ENCODE results near the gene LHFPL3.
A peak's percentile ranks its signal among the peaks of the same experiment; 100 is the strongest.
"Not testable (repeated sequence)": the region's sequence is repeated elsewhere in the genome, so short reads cannot be mapped to it uniquely, and the experiment has no call there.

The LHFPL3 gene

GRCh38 chr7:104898434-104898833 is 570.0 kb downstream of the LHFPL3 start:
- no peak for DNase-seq (ENCODE audit: low read depth)

DNA sequence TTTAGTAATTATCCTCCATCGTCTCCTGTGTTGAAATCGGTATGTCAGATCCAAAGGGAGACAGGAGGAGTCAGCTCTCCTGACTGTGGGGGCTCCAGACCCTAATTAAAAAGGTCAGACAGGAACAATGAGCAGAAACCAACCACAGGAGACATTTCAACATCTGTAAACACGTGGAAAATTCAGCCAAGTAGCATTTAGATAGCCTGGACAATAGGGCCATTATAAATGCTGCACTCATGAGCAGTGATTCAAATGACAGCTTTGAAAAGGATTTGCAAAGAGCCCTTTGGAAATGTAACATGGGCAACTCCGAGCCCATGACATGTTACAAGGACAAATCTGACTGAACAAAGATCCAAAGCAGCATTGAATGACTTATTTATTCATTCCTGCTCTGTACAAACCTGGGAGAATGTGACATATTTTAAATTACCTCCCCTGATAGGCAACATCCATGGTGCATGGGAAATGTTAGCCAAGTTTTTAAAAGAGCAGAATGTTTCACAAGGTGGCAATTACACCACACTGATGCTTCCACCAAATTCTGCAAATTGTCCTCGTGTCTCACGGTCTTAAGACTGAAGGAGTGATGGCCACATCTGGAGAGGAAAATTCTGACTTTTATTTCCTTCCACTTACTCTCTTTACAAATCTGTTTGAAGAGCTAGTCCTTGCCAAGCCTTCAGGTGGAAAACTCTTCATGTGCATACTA is 572.3 kb downstream of the LHFPL3 start:
- DNase-seq (ENCODE audit: low read depth), result no peak

- no peak for DNase-seq (ENCODE audit: low read depth)
These were observed 572.8 kb downstream of the LHFPL3 start for GRCh38 chr7:104901240-104901619.

- no peak for DNase-seq (ENCODE audit: low read depth)
These were observed 573.8 kb downstream of the LHFPL3 start for GRCh38 chr7:104902183-104902582.

DNA sequence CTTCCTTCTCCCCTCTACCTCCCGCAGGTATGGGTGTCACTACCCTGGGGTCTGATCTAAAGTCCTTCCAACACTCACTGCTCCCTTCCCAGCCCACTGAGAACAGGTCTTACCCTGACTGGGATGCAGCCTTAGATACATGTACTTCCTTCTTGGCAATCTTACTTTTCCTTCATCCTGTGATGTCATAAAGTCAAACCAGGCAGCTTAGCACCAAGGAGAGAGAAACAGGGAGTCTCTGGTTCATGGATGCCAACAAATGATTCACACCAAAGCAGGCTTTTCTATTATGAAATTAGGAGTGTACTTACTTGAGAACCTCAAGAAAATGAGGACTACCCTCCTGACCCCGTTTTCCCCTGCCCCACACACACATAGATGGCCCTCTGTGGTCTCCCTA is 574.6 kb downstream of the LHFPL3 start:
- peak; percentile 70 for DNase-seq (ENCODE audit: low read depth)

DNA sequence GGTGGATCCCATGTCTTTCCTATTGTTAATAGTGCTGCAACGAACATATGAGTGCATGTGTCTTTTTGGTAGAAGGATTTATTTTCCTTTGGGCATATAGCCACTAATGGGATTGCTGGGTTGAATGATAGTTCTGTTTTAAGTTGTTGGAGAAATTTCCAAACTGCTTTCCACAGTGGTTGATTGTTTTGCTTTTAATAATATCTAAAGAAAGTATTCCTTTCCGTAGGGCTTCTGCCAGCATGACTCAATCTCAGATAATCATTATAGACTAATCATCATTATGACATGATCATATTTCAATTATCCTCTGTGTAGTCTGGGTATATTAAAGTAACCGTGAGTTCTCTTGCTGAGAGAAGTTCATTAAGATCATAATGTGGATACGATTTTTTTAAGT is 575.4 kb downstream of the LHFPL3 start:
- DNase-seq (ENCODE audit: low read depth), result no peak

- no peak for DNase-seq (ENCODE audit: low read depth)
These were observed 577.6 kb downstream of the LHFPL3 start for GRCh38 chr7:104906032-104906431.

DNA sequence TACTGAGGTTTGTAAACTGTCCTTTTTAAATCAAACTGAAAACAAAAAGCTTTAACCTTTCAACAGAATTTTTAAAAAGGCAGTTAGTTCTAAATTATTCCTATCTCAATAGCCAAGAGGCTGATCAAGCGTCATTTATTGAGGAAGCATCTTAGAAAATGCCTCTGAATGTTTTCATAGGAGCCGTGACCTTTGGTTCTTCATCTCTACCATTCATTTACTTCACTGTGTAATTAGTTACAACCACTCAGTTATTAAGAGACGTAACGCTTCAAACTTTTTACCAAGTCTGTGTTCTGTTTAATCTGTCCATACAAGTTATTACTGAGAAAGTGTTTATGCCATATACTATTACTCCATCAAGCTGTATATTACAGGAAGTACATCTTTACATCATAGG is 578.2 kb downstream of the LHFPL3 start:
- no peak for DNase-seq (ENCODE audit: low read depth)

- no peak for DNase-seq (ENCODE audit: low read depth)
These were observed 580.2 kb downstream of the LHFPL3 start for GRCh38 chr7:104908636-104909035.

DNA sequence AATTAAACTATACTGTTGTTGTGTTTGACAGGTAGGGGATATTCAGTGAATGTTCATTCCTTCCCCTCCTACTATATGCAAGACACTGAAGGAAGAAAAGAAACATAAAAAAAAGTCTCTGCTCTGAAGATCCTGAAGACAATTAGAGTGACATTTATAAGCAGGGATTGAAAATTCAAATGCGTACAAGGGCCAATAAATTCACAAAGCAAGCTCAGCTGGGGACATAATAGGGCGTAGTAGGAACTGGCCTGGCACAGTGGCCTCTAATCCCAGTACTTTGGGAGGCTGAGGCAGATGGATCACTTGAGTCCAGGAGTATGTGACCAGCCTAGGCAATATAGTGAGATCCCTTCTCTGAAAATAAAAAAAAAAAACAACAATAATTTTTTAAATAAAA is 580.7 kb downstream of the LHFPL3 start:
- no peak for DNase-seq (ENCODE audit: low read depth)

DNA sequence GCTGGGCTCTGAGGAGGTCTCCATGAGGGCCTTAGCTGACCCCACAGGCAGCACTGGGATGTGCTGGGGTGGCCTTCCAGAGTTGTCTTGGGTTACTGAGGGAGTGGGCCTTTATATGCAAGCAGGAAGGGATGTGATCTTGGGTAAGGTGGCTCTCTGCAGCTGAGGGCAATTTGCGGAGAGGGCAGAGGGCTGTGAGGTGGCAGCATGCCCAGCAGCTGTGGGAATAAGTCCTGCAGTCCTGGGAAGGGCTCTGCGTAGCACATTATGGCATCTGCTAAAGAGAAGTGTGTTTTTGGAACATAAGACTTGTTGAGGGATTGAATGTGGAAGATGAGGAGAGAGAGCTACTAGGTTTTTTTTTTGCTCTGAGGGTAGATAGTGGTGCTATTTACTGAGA is 586.0 kb downstream of the LHFPL3 start:
- no peak for DNase-seq (ENCODE audit: low read depth)

DNA sequence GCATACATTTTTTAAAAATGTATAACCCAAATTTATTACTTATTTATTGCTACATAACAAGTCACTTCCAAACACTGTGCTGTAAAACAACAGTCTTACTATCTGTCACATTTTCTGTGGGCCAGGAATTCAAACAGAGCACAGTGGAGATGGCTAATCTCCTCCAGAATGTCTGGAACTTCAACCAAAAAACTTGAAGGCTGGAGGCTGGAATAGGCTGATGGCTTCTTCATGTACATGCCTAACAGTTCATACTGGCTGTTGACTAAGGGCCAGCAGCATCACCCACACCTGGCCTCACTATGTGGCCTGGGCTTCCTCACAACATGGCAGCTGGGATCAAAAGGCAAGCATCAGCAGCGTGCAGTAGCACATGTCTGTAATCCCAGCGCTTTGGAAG is 593.2 kb downstream of the LHFPL3 start:
- DNase-seq (ENCODE audit: low read depth), result no peak

DNA sequence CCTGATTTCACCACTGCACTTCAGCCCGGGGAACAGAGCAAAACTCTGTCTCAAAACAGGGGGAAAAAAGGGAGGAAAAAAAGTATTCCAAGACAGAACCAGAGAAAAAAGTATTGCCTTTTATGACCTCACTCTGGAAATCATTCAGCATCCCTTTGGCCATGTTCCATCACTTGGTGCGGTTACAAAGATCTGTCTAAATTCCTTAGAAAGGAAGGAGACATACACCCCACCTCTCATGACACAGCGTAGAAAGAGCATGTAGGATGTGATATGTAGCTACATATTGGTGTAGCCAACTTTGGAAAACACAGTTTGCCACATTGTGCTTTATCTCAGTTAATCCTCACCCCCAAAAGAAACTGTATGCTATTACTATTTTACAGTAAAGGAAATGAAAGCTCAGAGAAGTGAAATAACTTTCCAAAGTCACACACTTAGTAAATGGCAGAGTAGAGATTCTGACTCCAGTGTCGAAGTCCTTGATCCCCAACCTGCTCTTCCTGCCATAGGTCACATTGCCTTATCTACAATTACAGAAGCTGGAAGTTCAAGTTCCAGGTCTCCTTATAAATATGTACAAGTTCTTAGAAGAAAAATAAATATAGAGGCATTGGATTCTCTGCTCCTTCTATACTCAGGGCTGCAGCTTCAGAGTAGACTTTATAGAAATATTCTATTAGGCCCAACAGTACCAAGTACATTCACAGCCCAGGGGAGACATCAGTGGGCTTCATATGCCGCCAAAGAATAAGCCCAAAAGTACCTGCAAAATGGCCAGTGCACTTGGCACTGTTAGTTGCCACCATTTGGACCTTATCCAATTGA is 594.0 kb downstream of the LHFPL3 start:
- peak; percentile 14 for DNase-seq (ENCODE audit: low read depth)

DNA sequence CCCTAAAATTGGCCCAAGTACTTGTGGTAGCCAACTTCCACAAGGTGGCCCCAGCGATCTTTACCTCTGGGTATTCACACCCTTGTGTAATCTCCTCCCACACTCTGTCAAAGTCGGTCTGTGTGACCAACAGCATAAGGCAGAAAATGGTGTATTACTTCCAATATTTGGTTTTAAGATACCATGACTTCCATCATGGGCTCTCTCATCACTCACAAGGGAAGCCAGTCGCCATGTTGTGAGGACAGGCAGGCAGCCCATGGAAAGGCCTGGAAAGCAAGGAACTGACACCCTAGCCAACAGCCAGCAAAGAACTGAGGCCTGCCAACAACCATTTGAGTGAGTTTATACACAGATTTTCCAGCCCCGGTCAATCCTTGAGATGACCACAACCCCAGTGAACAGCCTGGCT is 594.6 kb downstream of the LHFPL3 start:
- peak; percentile 84 for DNase-seq (ENCODE audit: low read depth)

- not testable (repeated sequence) for DNase-seq (ENCODE audit: low read depth)
These were observed 597.8 kb downstream of the LHFPL3 start for GRCh38 chr7:104926189-104926588.

DNA sequence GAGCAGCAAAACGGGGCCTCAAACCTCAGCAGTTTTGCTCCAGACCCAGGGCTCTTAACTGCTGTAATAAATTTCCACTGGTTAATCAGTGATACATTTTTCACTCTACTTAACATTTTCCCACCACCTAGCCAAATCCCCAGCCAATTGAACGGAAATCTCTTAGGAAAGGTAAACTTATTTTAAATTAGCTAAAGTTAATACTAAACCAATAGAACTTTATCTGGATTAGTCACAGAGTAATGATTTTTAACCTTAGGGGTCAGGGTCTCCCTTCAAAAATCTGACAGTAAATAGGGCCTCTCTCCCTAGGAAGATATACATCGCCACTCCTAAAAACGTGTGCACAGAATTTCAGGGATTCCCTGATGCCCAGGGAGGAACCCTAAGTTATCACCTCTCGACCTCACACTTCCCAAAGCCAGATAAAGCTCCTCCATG is 598.2 kb downstream of the LHFPL3 start:
- DNase-seq (ENCODE audit: low read depth), result no peak

GRCh38 chr7:104927055-104927454 is 598.7 kb downstream of the LHFPL3 start:
- DNase-seq (ENCODE audit: low read depth), result no peak

GRCh38 chr7:104928721-104929400 is 600.5 kb downstream of the LHFPL3 start:
- no peak for DNase-seq (ENCODE audit: low read depth)

GRCh38 chr7:104929921-104930320 is 601.5 kb downstream of the LHFPL3 start:
- no peak for DNase-seq (ENCODE audit: low read depth)

GRCh38 chr7:104931181-104931781 is 602.9 kb downstream of the LHFPL3 start:
- DNase-seq (ENCODE audit: low read depth), result no peak

DNA sequence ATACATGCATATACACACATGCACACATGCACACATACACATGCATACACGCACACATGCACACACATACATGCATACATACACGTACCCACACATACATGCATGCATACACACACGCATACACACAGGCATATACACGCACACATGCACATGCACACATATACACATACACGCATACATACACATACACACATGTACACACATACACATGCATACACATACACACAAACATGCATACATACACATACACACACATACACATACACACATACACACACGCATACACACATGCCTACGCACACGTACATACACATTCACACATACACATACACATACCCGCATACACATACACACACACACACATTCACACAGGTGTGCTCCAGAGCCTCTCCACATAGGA is 604.6 kb downstream of the LHFPL3 start:
- no peak for DNase-seq (ENCODE audit: low read depth)

GRCh38 chr7:104933521-104933988 is 605.2 kb downstream of the LHFPL3 start:
- no peak for DNase-seq (ENCODE audit: low read depth)
